GM18858 (cell line): ENCODE data around the gene CAP2.

Source experiments
- ATAC-seq: cut with Tn5 transposase; IDR thresholded peaks from one replicate; pipeline ENCODE4 v1.9.1; 2021; ENCODE audit not compliant: unreplicated experiment

Gene CAP2

DNA sequence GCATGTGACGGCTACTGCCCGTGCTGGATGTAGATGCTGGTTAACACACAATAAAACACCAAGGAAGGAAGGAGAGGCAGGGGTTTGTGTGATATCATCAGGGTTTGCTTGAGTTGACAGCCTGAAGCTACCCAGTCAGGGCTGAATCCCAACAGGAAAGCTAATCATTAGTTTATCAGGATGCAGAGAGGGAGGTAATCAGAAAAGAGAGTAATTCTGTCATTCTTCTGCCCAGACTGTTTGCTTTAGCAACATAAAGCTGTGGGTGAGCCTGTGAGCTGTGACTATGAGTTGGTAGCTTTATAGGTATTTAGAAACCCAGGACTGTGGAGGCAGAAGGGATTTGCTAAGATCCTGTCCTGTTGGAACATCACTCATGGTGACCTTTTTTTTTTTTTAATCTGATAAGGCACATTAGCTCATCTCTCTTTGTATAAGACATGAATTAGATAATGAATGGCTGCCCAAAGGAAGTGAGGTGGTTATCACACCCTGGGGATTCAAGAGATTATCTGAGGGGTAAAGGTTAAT lies 79.3 kb downstream of the CAP2 start:
- ATAC-seq = no peak

DNA sequence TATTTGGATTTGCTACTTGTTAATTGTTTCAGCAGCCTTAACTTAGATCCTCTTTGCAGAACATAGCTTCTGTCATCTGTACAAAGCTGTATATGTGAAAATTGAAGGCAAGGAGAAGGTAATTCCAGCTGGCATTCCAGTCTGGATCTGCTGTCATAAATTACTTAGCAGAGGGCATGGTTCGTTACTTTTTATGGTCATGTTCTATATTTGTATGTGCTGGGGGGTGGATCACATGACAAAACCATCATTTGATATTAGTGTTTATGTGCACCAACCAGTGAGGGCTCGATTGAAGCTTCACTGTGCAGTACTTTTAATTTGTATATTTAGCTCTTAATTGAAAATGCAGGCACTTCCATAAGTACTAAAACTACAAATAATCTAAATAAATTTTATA lies 80.2 kb downstream of the CAP2 start:
- no peak for ATAC-seq

DNA sequence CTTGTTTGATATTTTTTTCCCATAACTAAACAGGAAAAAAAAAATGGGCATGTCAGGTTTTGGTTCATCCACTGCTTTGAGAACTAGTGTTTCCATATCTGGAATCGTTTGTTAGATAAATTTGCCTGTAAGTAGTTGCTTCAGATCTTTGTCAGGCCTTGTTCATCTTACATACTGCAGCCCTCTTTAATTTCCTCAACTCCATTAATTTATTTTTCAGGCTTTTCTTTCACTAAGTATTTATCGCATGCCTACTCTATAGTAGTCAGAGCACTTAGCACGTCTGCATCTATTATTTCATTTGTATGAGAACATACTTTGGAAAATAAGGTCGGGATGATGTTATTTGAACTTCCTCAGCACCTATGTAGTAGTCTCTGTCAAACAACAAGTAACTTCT lies 80.9 kb downstream of the CAP2 start:
- no peak for ATAC-seq

DNA sequence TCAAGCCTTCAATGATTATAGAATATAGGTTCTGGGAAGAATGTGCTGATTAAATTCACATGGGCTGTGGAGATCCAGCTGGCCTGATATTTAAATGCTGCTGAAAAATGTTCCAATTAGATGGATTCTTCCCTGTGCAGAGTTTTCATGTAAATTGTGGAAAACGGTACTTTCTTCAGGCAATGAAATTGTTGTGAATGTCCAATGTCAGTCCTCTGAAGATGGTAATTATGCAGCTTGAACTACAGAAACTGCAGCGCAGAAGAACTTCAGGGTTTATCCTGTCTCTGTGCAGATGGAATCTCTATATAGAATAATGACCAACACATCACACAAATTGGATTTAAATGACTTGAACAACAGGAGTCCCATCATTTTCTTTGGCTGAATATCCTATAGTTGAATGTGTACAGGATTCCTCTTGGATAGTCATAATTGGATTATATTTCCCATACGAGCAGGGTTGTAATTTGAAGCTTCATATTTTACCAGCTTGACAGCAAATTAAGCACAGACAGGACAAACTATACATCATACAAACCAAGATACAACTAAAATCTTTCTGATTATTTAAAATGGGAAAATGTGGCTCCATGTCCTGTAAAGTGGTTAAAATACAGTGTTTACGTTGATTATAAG lies 82.3 kb downstream of the CAP2 start:
- ATAC-seq = no peak

DNA sequence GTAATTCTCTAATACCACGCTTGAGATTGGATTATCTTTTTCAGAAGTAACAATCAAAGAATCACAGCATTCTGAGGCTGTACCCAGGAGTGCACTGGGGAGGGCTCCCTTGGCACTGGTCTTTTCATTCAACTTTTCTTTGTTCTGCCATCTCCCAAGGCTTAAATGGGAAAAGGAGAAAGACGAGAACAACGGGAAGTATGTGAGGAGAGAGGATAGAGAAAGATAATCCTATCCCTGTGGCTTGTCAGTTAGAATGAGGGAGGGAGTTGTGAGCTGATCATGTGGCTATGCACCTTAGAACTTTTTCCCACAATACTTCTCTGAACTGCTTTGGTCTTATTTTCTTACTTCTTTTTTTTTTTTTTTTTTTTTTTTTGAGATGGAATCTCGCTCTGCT lies 83.1 kb downstream of the CAP2 start:
- no peak for ATAC-seq

DNA sequence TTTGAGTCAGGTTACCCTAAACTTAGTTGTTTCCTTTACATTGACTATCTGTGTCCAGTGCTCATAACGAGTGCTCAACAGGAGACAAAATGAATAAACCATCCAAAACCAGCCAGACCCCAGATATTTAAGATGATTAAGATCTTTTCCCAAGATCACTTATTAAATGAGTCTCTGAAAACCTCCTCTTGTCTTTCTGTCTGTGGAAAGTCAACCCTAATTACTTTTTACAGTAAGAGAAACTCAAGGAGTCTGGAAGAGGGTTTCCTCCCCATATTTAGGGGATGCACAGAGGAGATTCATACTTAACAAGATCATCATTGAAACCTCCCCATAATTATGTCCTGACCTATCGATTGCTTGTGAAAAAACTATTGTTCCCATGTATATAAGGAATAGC lies 84.0 kb downstream of the CAP2 start:
- ATAC-seq = no peak

DNA sequence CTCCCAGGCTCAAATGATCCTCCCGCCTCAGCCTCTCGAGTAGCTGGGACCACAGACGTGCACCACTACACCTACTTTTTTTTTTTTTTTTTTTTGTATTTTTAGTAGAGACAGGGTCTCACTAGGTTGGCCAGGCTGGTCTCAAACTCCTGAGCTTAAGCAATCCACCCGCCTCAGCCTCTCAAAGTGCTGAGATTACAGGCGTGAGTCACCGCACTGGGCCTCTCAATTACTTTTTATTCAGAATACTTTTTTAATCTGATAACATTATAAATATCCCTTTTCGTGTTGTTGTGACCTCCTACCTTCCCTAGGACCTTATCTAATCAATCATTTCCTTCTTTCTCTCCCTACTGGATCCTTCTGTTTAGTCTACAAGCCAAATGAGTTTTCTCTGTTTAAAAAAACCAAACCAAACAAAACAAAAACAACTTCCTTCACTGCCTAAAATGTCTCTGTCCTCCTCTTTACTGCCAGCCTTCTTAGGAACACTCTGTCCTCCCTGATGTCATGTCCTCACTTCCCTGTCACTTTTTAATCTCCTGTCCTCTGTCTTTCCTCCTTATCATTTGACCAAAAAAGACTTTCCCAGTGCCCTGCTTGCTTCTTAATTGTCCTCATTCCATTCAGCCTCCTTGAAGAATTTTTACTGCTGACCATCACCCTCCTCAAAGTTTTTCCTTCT lies 85.0 kb downstream of the CAP2 start:
- ATAC-seq = no peak

DNA sequence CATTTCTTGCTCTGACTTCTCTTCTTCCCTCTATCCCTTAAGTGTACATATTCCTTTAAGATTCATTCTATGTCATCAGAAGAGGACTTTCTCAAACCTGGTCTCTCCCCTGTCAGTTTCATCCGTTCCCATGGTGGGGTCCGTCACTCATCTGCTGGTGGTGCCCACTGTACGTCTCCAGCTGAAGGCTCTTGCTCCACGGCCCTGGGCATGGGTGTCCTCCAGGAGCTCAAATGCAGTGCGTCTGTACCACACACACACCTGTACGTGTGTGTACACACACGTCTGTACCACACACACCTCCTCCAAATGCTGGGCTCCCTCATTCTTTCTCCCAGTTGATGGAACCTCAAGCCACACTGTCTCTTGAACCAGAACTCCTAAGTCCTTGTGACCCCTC lies 85.6 kb downstream of the CAP2 start:
- ATAC-seq = no peak

DNA sequence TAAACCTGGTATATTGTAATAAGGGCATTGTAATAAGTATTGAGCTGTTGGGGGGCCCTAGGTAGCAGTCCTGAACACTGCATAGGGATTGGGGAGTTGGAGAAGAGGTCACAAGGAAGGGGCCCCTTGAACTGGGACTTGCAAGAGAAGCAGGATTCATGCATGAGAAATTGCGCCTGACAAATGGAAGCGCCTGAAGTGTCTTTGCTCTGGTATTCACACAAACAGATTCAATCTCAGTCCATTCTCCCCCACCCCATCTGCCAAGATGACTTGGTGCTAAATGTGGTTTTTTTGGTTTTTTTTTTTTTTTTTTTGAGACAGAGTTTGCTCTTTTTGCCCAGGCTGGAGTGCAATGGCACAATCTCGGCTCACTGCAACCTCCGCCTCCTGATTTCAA lies 87.1 kb downstream of the CAP2 start:
- ATAC-seq = no peak

DNA sequence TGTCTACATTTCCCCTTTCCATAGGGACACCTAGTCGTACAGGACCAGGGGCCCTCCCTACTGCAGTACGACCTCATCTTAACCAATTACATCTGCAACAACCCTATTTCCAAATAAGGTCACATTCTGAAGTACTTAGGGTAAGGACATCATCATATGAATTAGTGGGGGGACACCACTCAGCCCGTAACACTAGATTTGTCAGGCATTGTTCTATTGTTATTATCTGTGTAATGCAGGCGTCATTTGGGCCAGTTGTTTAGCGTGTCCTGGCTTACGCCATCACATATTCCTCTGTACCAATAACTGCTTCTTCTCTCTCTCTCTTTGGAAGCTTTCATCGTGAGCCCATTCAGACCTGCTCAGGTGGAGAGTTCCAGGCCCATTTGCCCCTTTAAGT lies 89.3 kb downstream of the CAP2 start:
- no peak for ATAC-seq

DNA sequence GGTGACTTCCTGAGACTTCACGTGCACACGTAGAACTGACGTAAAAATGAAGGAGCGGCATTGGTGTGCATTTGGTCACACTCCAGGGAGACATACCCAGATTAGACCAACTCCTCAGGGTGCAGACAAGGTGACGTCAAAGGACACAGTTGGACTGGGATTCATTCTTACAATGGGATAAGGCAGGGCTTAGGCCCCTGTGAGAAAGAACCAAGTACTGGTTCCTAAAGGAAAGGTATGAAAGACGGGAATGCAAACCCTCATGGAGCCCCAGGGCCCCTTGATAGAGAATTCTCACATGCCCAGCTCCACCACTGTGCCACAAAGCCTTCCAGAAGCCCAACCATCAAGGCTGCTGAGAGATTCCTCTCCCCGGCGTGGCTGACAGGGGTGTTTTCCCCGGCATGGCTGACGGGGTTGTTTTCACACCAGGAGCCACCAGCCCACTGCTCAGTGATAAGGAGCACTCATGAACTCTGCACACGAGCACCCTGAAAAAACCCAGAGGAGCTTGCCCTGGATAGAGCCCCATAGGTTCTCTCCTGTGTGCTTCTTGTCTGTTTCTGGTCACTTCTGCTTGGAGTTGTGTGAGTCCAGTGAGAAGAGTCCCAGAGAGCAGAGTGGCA lies 90.1 kb downstream of the CAP2 start:
- no peak for ATAC-seq

DNA sequence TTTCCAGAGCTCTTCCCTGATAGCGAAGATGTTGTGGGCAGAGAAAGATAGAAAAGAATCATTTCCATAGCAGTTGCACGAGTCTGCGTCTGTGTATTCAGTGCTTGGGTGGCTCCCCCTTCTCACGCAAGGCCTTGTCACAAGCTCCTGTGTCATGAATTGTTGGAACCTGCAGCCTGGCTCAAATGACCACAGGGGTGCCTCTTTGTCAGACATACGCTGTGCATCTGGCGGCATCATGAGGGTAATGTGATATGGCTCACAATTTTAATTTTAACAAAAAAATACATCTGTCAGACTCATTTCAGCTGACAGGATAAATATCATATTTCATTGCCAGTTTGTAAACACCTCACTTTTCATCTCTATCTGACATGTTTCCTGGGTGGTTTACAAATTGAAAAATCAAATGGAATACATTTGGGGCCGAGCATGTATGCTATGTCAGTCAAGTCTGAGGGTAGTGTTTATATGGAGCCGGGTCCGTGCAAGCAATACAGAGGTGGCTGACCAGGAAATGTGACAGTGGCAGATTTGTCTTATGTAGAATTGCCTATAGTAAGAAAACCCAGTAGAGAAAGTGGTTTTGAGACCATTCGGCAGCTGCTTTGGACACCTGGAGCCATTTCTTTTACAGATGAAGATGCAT lies 90.9 kb downstream of the CAP2 start:
- ATAC-seq = no peak

DNA sequence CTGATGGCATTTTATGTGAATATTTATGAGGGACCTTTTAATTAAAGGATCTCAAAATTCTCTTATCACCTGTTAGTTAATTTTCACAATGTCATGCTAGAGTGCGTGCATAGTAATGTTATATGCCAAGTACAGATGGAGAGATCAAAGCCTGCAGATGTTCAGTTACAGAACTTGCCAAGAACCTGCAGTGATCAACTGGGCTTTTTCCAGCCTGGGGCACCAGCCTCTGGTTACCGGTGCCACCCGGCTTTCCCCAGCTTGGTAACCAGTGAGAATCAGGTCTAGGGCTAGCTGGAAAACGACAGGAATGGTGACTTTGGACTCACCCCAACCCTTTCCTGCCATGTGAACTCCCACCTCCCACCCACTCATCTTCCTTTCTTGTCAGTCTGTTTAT lies 91.8 kb downstream of the CAP2 start:
- no peak for ATAC-seq

DNA sequence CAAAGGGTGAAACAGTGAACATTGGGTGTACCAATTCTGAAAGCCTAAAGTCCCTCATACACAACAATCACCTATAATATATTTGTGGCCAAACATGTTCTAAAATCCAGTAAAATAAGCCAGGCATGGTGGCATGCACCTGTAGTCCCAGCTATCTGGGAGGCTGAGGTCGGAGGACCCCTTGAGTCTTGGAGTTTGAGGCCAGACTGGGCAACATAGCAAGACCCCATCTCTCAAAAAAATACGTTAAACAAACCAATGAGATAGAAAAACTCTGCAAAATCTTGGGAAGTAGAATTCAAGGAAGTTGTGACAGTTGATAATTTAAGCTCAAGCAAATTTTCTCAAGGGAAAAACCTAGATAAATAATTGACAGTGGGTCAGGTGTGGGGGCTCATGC lies 92.6 kb downstream of the CAP2 start:
- no peak for ATAC-seq

DNA sequence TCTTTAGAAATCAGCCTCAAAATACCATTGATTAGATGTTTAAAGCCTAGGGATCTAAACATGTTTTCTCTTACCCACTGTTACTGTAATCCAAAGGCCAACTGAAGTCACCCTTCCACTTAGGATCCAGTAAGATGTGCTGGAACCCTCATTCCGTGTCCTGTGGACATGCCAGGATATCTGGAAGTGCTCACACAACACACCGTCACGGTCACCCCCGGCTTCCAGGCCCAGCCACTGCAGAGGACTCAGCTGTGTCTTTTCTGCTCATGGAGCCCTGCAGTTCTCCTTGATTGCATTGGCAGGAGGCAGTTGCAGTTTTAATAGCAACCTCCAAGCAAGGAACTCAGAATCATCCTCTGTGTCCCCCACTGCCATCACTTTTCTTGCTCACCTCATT lies 93.3 kb downstream of the CAP2 start:
- ATAC-seq = no peak

DNA sequence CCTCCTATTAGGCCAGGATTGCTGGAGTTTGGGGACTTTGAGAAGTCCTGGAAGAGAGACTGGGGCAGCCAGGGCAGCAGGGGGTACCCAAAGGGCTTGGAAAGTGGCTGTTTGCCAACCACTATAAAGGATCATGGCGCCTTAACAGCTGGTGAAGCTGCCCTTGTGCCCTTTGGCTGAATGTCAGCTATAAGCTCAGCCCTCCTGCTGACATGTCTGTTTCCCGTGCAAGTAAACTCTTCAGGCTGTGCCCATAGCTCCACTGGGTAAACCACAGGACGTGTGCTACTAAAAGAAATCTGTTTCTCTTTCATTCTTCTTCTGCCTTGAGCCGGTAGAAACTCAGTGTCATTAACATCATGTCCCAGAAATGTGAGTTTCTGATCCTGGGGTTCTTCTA lies 97.3 kb downstream of the CAP2 start:
- no peak for ATAC-seq

DNA sequence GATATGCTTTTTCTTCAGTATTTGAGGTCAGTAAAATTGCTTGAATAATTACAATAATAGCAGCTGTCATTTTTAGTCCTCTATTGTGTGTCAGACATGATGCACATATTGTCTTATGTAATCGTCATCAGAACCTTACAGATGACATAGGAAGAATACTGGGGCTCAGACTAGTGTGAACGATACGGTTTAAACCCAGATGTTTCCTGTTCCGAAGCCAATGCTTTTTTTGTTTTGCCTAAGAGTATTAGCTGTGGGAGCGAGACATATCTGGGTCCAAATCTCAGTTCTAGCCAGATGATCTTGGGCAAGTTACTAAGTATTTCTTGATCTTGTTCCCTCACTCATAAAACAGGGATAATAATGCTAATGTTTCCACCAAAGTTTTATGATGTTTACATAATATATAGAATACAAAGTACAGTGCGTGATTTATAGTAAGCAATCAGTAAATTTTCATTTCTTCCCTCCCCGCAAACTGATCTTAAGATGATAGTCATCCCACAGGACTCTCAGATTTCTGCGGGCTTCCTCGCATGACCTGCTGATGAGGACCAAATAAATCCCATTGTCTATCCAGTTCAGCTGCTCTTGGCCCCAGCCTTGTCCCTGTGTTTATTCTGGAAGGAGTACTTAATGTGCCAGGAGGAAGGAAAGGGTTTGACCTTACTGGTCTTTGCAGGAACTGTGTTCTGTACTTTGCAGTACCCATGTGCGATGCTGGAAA lies 98.2 kb downstream of the CAP2 start:
- no peak for ATAC-seq

DNA sequence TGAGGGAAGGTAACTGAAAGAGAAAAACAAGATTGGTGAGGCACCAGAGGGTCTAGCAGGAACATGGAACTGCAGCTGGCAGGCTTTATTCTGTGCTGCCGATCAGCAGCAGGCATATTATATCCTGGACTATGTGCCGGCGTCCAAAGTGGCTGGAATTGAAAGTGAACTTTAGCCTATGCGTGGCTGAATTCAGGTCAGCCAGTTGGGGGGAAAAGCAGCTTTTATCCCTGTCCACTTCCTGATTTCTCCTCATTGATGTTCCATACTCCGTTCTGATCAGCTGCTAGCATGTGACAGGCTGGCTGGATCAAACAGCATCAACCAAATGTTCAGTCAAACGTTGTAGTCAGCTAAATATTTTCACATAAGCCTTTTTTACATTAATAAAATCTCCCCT lies 99.0 kb downstream of the CAP2 start:
- no peak for ATAC-seq

DNA sequence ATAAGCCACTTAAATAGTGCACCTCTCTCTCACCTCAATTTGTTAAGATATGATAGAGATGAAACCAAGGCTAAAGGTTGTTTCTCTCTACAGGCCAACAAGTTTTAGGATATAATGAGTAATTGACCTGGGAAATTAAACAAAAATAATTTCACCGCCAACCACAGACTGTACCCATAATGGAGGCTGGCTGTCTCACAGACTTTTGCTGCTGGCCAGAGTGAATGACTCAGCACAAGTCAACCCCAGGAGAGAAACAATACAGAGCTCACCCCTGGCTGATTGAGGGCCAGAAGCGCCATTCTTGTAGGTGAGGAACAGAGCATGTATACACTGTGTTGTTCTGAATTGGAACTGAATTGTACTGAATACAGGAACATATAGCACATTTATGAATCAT lies 99.9 kb downstream of the CAP2 start:
- ATAC-seq = no peak

DNA sequence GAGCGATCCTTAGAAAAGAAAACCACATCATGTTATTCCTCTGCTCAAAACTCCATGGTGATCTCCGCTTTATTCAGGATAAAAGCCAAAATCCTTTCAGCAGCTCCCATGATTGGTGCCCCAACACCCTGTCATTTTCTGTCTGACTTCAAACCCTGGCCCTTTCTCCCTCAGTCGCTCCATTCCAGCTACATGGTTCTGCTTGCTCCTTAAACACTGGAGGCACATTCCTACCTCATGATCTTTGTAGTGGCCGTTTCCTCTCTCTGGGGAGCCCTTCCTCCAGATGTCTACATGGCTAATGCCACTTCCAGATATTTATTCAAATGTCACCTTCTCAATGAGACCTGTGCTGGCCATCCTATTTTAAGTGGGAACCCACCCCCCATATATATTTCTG lies 100.8 kb downstream of the CAP2 start:
- no peak for ATAC-seq

DNA sequence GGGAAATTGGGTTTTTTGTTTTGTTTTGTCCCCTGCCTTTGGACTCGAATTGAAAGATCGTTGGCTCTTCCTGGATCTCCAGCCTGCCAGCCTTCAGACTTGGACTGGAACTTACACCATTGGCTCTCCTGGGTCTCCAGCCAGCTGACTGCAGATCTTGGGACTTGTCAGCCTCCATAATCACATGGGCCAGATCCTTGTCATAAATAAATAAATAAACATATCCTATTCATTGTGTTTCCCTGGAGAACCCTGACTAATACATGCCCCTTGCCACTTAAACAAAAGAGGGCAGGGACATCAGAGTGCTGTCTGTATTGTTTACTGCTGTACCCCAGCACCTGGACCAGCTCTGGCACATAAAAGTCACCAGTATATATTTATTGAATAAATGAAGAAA lies 101.5 kb downstream of the CAP2 start:
- ATAC-seq = no peak
